Activated CD8-positive, alpha-beta T cell treated with anti-CD3 and anti-CD28 coated beads for 36 hours (primary cell): Measurements from ENCODE around the gene VSX1. TPM values are rescaled to one million over a fixed set of nuclear protein-coding genes. Genes with fewer than 3 reads are reported as not detected.

ENCODE experiments used
- ATAC-seq: fragments of 200-7000 bp; cut with Tn5 transposase; one replicate; pipeline ENCODE4 v1.10.0; 2021; ENCODE audit warnings: mild to moderate bottlenecking, moderate library complexity
- CTCF ChIA-PET: fragments of 350-600 bp; sonication (Branson Sonifier 250); formaldehyde crosslinking; loops from one replicate; lab custom pipeline; 2021; ENCODE audit warnings: antibody characterized with exemption; lab: Charles Lee
- POLR2A ChIA-PET: fragments of 350-600 bp; sonication (Branson Sonifier 250); formaldehyde crosslinking; loops from one replicate; lab custom pipeline; 2021; ENCODE audit warnings: antibody characterized with exemption; lab: Charles Lee
- DNase-seq: peaks from one replicate; pipeline ENCODE4 v3.0.0-alpha.2; 2020
- H3K27ac Mint-ChIP-seq: one replicate; pipeline ENCODE4 v1.8.0; 2021; ENCODE audit warnings: mild to moderate bottlenecking, mixed read lengths
- H3K27me3 Mint-ChIP-seq: one replicate; pipeline ENCODE4 v1.8.0; 2021; ENCODE audit warnings: mixed read lengths
- H3K36me3 Mint-ChIP-seq: one replicate; pipeline ENCODE4 v1.8.0; 2021; ENCODE audit warnings: low read depth, mixed read lengths
- H3K4me1 Mint-ChIP-seq: one replicate; pipeline ENCODE4 v1.8.0; 2021; ENCODE audit warnings: low read depth, mixed read lengths
- H3K4me3 Mint-ChIP-seq: one replicate; pipeline ENCODE4 v1.8.0; 2021; ENCODE audit warnings: mild to moderate bottlenecking, moderate library complexity, mixed read lengths
- H3K9me3 Mint-ChIP-seq: one replicate; pipeline ENCODE4 v1.8.0; 2021; ENCODE audit warnings: mixed read lengths
- CTCF ChIP-seq: fragments of 200-600 bp; IDR thresholded peaks from one replicate; pipeline ENCODE4 v1.8.0; 2022; ENCODE audit warnings: antibody characterized with exemption, mild to moderate bottlenecking
- intact Hi-C: fragments of 100-400 bp; cut with micrococcal nuclease; formaldehyde crosslinking; loops from one replicate; pipeline ENCODE4 v1.10.0; 2022
- total RNA-seq, 2 experiments: library from RNA; stranded (reverse); gene quantifications; one replicate each; pipeline ENCODE4 v1.2.3, GENCODE V29; 2021

VSX1 gene
- total RNA-seq, 2 experiments from 2014 or later, result not detected

GRCh38 chr20:25025986-25026605, 55.8 kb downstream of the VSX1 start:
- peaks cover 7% of the 10 kb centered on the region for H3K36me3 Mint-ChIP-seq
- no peak for TF ChIP-seq CTCF
- DNase-seq (no peak), ATAC-seq (no peak)
- no peak overlapping the region for H3K4me3 Mint-ChIP-seq
- no peak overlapping the region for H3K27ac Mint-ChIP-seq
- intact Hi-C loops, result no loop called here
- POLR2A ChIA-PET, result no interaction called here
- H3K4me1 Mint-ChIP-seq, result peaks cover 3% of the 10 kb centered on the region
- no peaks in the 10 kb centered on the region for H3K9me3 Mint-ChIP-seq
- CTCF ChIA-PET, result interaction anchor here (1.0 kb wide), 1 partner anchor 30 kb away, joined by 3 read pairs; no protein-coding TSS in a partner anchor
- H3K27me3 Mint-ChIP-seq, result no peaks in the 10 kb centered on the region

Other genes with a start within 250 kb of the VSX1 start
- gene CST7, start 132.9 kb downstream of the VSX1 start, total RNA-seq, result 10 to 100 TPM; 48.5 to 49.3 TPM
- gene APMAP, start 89.4 kb downstream of the VSX1 start, total RNA-seq, result 10 to 100 TPM; 36.7 to 40.0 TPM
- 10 to 100 TPM; 17.5 to 18.2 TPM for gene ACSS1, start 24.0 kb downstream of the VSX1 start, total RNA-seq
- gene ENTPD6, start 113.6 kb upstream of the VSX1 start, total RNA-seq, result 10 to 100 TPM; 39.4 to 42.8 TPM
- gene PYGB, start 165.9 kb upstream of the VSX1 start, total RNA-seq, result 10 to 100 TPM; 26.1 to 26.5 TPM